Measurements from ENCODE around the gene SLC7A1.

Gene SLC7A1

DNA sequence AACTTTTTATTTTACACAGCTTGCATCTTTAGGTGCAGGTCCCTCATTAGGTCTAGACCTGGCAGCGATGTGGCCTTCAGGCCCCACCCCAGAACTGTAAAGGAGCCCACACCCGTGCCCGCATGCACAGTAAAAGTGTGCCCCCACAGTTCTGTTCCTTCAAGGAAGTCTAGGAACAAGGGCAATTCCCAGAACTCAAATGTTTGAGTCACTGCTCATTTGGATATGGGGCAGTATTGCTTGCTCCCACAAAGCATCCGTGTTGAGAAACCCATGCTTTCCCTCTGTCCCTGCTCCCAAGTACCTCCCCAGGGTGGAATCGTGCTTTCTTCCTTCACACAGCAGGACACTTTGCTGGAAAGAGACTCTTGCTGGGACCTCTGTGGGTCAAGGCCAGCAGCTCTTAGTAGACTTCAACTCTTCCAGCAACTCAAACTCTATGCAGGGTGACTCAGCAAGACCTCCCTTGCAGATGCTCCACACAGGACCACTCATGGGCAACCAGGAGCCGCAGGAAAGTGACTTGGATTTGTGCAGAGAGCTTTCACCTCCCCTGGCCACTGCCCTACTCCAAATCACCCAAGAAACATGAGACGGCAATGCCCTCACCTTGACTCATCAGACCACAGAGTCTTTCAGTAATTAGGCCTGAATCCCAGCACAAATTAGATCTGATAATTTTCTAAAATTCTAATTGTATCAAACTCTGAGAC is 12.3 kb downstream of the SLC7A1 start:
- Histone ChIP-seq H3K9me3 (ENCODE audit: insufficient read depth, low read depth, low read length) (no peaks in the 10 kb centered on the region), H3K9ac (ENCODE audit: low read depth, low read length) (no peak overlapping the region), H3K36me3 (ENCODE audit: insufficient read depth, low read length) (peaks cover 3% of the 10 kb centered on the region; the same call in 1 of the 2 replicates), H3K27me3 (ENCODE audit: insufficient read depth, low read length) (no peaks in the 10 kb centered on the region), H3K4me3 (ENCODE audit: low read length) (no peak overlapping the region), H3K27ac (ENCODE audit: low read depth, low read length) (no peak overlapping the region), H3K4me1 (ENCODE audit: insufficient read depth, low read length) (peaks cover 60% of the 10 kb centered on the region)
- WGBS: 84% methylated on average over 7 of the region's 7 CpGs

- Histone ChIP-seq H3K27me3 (ENCODE audit: insufficient read depth, low read length) (no peaks in the 10 kb centered on the region), H3K9ac (ENCODE audit: low read depth, low read length) (no peak overlapping the region)
- WGBS: 70% methylated on average over 10 of the region's 10 CpGs
Observed at GRCh38 chr13:29582171-29582570, 13.3 kb downstream of the SLC7A1 start.

DNA sequence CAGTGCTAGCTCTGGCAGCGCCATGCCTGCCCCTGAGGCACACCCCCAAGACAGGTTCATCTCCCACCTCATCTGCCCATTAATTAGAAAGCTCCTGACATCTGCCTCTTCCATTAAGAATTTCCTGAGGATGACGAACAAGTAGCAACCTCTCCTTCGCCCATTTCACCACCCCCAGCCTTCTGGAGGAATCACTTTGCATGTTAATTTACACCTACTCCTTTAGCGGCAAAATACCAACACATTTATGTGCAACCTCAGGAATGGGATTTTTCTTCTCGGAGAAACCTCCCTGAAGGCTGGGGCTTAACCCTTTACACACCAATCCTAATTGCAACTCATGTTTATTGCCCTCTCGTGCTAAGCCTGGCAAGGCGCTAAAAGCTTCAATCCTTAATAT is 13.8 kb downstream of the SLC7A1 start:
- Histone ChIP-seq H3K4me1 (ENCODE audit: insufficient read depth, low read length) (peaks cover 47% of the 10 kb centered on the region), H3K27ac (ENCODE audit: low read depth, low read length) (no peak overlapping the region), H3K27me3 (ENCODE audit: insufficient read depth, low read length) (no peaks in the 10 kb centered on the region), H3K9me3 (ENCODE audit: insufficient read depth, low read depth, low read length) (no peaks in the 10 kb centered on the region), H3K4me3 (ENCODE audit: low read length) (0 out of 2 replicates have a peak overlapping the region, but pooled peaks have one; percentile 2), H3K36me3 (ENCODE audit: insufficient read depth, low read length) (no peaks in the 10 kb centered on the region), H3K9ac (ENCODE audit: low read depth, low read length) (no peak overlapping the region)
- 27% methylated on average over 7 of the region's 7 CpGs for WGBS

More at GRCh38 chr13:29582171-29582570, 13.3 kb downstream of the SLC7A1 start:
- Histone ChIP-seq H3K4me3 (ENCODE audit: low read length) (0 out of 2 replicates have a peak overlapping the region, but pooled peaks have one; percentile 2), H3K36me3 (ENCODE audit: insufficient read depth, low read length) (no peaks in the 10 kb centered on the region), H3K27ac (ENCODE audit: low read depth, low read length) (no peak overlapping the region), H3K4me1 (ENCODE audit: insufficient read depth, low read length) (peaks cover 51% of the 10 kb centered on the region), H3K9me3 (ENCODE audit: insufficient read depth, low read depth, low read length) (no peaks in the 10 kb centered on the region)

DNA sequence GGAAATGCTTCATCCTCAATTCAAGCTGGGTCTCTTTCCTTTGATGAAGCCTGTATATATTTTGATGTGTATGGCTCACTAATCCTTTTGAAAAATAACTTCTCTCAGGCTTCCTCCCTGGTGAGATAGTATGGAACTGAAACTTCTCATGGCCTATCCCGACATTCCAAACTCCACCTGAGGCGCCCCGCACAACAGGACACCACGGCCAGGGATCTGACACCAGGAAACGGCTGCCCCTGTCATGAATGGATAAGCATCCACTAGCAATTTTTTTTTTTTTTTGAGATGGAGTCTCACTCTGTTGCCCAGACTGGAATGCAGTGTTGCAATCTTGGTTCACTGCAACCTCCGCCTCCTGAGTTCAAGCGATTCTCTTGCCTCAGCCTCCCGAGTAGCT is 16.4 kb downstream of the SLC7A1 start:
- no peak overlapping the region for H3K9ac ChIP-seq (ENCODE audit: low read depth, low read length)
- no peaks in the 10 kb centered on the region for H3K27me3 ChIP-seq (ENCODE audit: insufficient read depth, low read length)
- 91% methylated on average over 8 of the region's 8 CpGs for WGBS
- peaks cover 3% of the 10 kb centered on the region; the same call in 1 of the 2 replicates for H3K36me3 ChIP-seq (ENCODE audit: insufficient read depth, low read length)
- no peak overlapping the region for H3K27ac ChIP-seq (ENCODE audit: low read depth, low read length)
- no peaks in the 10 kb centered on the region for H3K9me3 ChIP-seq (ENCODE audit: insufficient read depth, low read depth, low read length)
- H3K4me3 ChIP-seq (ENCODE audit: low read length): no peak overlapping the region
- H3K4me1 ChIP-seq (ENCODE audit: insufficient read depth, low read length): peaks cover 37% of the 10 kb centered on the region

- H3K36me3 ChIP-seq (ENCODE audit: insufficient read depth, low read length): peaks cover 3% of the 10 kb centered on the region; the same call in 1 of the 2 replicates
- H3K4me3 ChIP-seq (ENCODE audit: low read length): no peak overlapping the region
- H3K27me3 ChIP-seq (ENCODE audit: insufficient read depth, low read length): no peaks in the 10 kb centered on the region
- no peak overlapping the region for H3K27ac ChIP-seq (ENCODE audit: low read depth, low read length)
- WGBS: 92% methylated on average over 18 of the region's 18 CpGs
- H3K9me3 ChIP-seq (ENCODE audit: insufficient read depth, low read depth, low read length): no peaks in the 10 kb centered on the region
- peaks cover 35% of the 10 kb centered on the region for H3K4me1 ChIP-seq (ENCODE audit: insufficient read depth, low read length)
- no peak overlapping the region for H3K9ac ChIP-seq (ENCODE audit: low read depth, low read length)
Observed at GRCh38 chr13:29578300-29579085, 17.0 kb downstream of the SLC7A1 start.

DNA sequence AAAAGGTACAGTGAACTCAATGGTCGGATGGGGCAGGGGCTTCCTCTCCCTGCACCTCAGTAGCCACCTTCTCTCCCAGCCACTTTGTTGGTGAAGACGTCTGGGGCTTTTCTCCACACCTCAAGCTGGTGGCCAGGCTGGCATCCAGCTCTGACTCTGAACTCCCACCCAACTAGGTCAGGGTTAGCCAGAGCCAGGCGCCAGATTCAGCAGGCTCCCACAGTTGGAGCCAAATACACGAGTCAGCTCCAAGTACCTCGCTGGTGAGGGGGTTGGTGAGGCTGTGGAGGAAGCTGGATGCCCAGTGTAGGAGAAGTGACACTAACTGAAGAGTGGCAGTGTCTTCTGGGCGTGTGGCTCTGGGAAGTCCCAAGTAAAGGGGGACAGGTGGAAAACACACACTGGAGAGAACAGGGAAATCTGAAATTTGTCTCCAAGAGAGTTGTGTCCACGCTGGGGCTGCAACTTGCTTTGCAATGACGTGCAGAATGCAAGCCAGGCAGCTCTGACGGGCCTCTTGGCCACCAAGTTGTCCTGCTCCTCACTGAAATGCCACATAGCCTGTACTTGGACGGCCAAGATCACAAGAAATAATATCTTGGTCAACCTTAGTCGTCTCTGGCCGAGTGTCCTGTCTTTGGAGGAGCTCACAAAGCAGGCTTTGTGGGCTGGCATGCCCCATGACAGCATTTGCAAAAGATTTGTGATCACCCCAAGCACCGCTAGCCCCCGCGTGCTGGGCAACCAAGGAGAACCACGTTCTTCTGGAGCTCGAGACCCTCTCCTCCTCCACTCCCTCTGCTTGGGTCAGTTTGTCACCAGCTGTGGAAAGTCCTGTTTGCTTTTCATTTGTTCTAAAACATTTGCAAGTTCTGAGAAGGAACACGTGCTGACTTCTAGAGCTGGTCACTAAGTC is 18.1 kb downstream of the SLC7A1 start:
- H3K9ac ChIP-seq (ENCODE audit: low read depth, low read length): no peak overlapping the region
- no peaks in the 10 kb centered on the region for H3K27me3 ChIP-seq (ENCODE audit: insufficient read depth, low read length)
- H3K36me3 ChIP-seq (ENCODE audit: insufficient read depth, low read length): peaks cover 3% of the 10 kb centered on the region; the same call in 1 of the 2 replicates
- no peaks in the 10 kb centered on the region for H3K9me3 ChIP-seq (ENCODE audit: insufficient read depth, low read depth, low read length)
- H3K27ac ChIP-seq (ENCODE audit: low read depth, low read length): no peak overlapping the region
- no peak overlapping the region for H3K4me3 ChIP-seq (ENCODE audit: low read length)
- peaks cover 28% of the 10 kb centered on the region for H3K4me1 ChIP-seq (ENCODE audit: insufficient read depth, low read length)
- 93% methylated on average over 18 of the region's 18 CpGs for WGBS

DNA sequence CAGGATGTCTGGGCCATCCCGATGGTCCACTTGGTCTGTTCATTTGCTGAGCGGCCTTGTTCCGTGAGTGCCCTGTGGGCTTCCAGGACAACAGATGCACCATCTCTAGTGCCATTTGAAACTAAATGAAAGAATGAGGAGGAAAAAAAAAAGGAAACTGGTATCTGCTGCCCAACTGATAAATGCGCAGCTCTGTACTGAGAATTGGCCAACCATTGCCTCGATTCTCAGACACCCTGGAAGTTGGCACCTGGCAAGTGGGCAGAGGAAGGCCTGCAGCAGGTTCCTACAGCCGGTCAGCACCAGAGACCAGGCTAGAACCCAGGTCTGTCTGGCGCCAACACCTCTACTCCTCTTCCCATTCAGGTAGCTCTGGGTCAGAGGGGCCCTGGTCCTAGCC is 18.9 kb downstream of the SLC7A1 start:
- H3K4me1 ChIP-seq (ENCODE audit: insufficient read depth, low read length): peaks cover 20% of the 10 kb centered on the region
- no peaks in the 10 kb centered on the region for H3K9me3 ChIP-seq (ENCODE audit: insufficient read depth, low read depth, low read length)
- H3K27me3 ChIP-seq (ENCODE audit: insufficient read depth, low read length): no peaks in the 10 kb centered on the region
- H3K36me3 ChIP-seq (ENCODE audit: insufficient read depth, low read length): peaks cover 3% of the 10 kb centered on the region; the same call in 1 of the 2 replicates
- H3K27ac ChIP-seq (ENCODE audit: low read depth, low read length): no peak overlapping the region
- no peak overlapping the region for H3K4me3 ChIP-seq (ENCODE audit: low read length)
- no peak overlapping the region for H3K9ac ChIP-seq (ENCODE audit: low read depth, low read length)
- WGBS: 96% methylated on average over 7 of the region's 7 CpGs

DNA sequence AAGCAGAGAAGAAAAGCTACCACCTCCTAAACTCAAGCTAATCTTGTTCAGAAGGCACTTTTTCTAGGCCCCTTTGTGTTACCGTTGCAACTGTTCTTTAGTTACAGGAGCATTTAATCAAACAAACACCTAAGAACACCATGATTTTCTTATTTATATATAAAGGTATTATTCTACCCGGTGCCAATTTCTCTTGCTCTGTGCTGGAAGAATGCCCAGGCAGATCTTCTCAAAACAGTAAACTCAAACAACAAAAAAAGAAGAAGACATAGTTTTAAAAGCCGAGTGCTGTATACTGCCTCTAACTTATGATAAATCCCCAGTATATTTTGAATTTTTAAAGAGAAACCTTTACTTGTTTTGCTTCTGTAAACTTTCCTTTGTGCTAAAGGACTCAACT is 20.4 kb downstream of the SLC7A1 start:
- peaks cover 3% of the 10 kb centered on the region; the same call in 1 of the 2 replicates for H3K36me3 ChIP-seq (ENCODE audit: insufficient read depth, low read length)
- no peak overlapping the region for H3K4me3 ChIP-seq (ENCODE audit: low read length)
- H3K27ac ChIP-seq (ENCODE audit: low read depth, low read length): no peak overlapping the region
- 95% methylated on average over 2 of the region's 3 CpGs for WGBS
- no peaks in the 10 kb centered on the region for H3K9me3 ChIP-seq (ENCODE audit: insufficient read depth, low read depth, low read length)
- peaks cover 11% of the 10 kb centered on the region; the same call in 1 of the 2 replicates for H3K4me1 ChIP-seq (ENCODE audit: insufficient read depth, low read length)
- no peak overlapping the region for H3K9ac ChIP-seq (ENCODE audit: low read depth, low read length)
- no peaks in the 10 kb centered on the region for H3K27me3 ChIP-seq (ENCODE audit: insufficient read depth, low read length)

DNA sequence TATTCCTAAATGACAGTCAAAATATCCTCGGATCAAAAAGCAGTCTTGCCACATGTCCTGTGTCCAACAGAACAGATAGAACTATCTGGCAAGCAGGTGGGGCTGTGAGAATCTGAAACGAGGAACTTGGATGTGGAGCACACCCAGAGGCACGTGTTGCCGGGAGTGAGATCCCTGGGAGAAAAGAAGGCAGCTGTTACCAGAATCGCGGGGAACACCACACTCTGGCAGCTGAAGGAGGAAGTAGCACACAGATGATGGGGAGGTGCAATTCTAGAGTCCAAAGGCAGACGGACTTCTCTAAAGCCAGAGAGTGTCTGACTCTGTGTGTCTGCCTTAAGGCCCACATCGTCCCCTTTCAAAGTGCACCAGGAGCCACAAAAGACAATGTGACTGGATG is 22.3 kb downstream of the SLC7A1 start:
- H3K4me3 ChIP-seq (ENCODE audit: low read length): no peak overlapping the region
- 82% methylated on average over 8 of the region's 8 CpGs for WGBS
- H3K4me1 ChIP-seq (ENCODE audit: insufficient read depth, low read length): peaks cover 29% of the 10 kb centered on the region
- H3K27ac ChIP-seq (ENCODE audit: low read depth, low read length): no peak overlapping the region
- H3K27me3 ChIP-seq (ENCODE audit: insufficient read depth, low read length): no peaks in the 10 kb centered on the region
- H3K36me3 ChIP-seq (ENCODE audit: insufficient read depth, low read length): peaks cover 3% of the 10 kb centered on the region; the same call in 1 of the 2 replicates
- H3K9ac ChIP-seq (ENCODE audit: low read depth, low read length): no peak overlapping the region
- no peaks in the 10 kb centered on the region for H3K9me3 ChIP-seq (ENCODE audit: insufficient read depth, low read depth, low read length)

- 64% methylated on average over 5 of the region's 5 CpGs for WGBS
- peaks cover 35% of the 10 kb centered on the region for H3K4me1 ChIP-seq (ENCODE audit: insufficient read depth, low read length)
- no peaks in the 10 kb centered on the region for H3K27me3 ChIP-seq (ENCODE audit: insufficient read depth, low read length)
- H3K9ac ChIP-seq (ENCODE audit: low read depth, low read length): no peak overlapping the region
- peaks cover 3% of the 10 kb centered on the region; the same call in 1 of the 2 replicates for H3K36me3 ChIP-seq (ENCODE audit: insufficient read depth, low read length)
- no peak overlapping the region for H3K4me3 ChIP-seq (ENCODE audit: low read length)
- no peak overlapping the region for H3K27ac ChIP-seq (ENCODE audit: low read depth, low read length)
- no peaks in the 10 kb centered on the region for H3K9me3 ChIP-seq (ENCODE audit: insufficient read depth, low read depth, low read length)
Observed at GRCh38 chr13:29572575-29572974, 22.9 kb downstream of the SLC7A1 start.

Data from HUES64 (cell line).